ENCODE data around the gene ID2. TPM values are rescaled to one million over a fixed set of nuclear protein-coding genes. Genes with fewer than 3 reads are reported as not detected.

The ID2 gene
- total RNA-seq, 3 donors from 2014 or later = 240 to 305 (median 260) TPM

DNA sequence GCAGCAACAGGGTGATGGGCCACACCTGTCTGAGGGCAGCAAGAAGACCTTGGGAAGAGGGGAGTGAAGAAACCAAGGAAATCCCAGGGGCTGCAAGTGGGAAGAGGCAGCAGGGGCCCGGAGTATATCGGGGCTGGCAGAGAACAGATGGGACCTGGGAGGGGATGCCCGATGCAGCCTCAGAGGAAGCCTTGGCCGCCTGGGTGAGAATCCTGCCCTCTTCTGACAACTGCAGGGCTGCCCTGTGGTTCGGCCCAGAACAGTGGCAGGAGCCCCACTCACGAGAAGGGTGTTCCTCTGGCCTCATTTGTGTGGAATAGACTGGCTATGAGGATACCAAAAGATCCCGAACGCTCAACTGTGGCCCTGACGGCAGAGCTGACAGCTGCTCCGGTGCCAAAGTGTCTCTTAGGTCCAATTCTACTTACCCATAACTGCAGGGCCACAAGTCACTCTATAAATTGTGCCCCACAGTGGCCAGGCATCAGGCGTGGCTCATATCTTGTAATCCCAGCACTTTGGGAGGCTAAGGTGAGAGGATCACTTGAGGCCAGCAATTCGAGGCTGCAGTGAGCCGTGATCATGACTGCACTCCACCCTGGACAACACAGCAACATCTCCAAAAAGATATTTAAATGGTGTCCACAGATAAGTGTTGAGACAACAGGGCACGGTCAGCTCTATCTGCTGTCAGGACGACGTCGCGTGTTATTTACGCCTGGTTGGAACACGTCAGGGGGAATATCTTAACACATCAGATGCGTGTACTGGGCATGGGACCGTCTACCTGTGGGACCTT is 23.6 kb upstream of the ID2 start:
- Histone ChIP-seq H3K4me3 (no peak overlapping the region), H3K4me1 (no peaks in the 10 kb centered on the region), H3K27me3 (no peaks in the 10 kb centered on the region), H3K9me3 (no peaks in the 10 kb centered on the region), H3K36me3 (no peaks in the 10 kb centered on the region), H3K27ac (no peak overlapping the region)
- TF ChIP-seq POLR2A (IDR thresholded peaks at IDR 0.05) (no peak), POLR2AphosphoS5 (IDR thresholded peaks at IDR 0.05) (no peak)
- TF ChIP-seq, protein P1, sequence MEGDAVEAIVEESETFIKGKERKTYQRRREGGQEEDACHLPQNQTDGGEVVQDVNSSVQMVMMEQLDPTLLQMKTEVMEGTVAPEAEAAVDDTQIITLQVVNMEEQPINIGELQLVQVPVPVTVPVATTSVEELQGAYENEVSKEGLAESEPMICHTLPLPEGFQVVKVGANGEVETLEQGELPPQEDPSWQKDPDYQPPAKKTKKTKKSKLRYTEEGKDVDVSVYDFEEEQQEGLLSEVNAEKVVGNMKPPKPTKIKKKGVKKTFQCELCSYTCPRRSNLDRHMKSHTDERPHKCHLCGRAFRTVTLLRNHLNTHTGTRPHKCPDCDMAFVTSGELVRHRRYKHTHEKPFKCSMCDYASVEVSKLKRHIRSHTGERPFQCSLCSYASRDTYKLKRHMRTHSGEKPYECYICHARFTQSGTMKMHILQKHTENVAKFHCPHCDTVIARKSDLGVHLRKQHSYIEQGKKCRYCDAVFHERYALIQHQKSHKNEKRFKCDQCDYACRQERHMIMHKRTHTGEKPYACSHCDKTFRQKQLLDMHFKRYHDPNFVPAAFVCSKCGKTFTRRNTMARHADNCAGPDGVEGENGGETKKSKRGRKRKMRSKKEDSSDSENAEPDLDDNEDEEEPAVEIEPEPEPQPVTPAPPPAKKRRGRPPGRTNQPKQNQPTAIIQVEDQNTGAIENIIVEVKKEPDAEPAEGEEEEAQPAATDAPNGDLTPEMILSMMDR (IDR thresholded peaks at IDR 0.05) = no peak
- no peak for DNase-seq (ENCODE audit: low spot score in 2 of 2)
- intact Hi-C loops (cut with DNase I; ENCODE audit: low total_unique reads) = no loop called here

DNA sequence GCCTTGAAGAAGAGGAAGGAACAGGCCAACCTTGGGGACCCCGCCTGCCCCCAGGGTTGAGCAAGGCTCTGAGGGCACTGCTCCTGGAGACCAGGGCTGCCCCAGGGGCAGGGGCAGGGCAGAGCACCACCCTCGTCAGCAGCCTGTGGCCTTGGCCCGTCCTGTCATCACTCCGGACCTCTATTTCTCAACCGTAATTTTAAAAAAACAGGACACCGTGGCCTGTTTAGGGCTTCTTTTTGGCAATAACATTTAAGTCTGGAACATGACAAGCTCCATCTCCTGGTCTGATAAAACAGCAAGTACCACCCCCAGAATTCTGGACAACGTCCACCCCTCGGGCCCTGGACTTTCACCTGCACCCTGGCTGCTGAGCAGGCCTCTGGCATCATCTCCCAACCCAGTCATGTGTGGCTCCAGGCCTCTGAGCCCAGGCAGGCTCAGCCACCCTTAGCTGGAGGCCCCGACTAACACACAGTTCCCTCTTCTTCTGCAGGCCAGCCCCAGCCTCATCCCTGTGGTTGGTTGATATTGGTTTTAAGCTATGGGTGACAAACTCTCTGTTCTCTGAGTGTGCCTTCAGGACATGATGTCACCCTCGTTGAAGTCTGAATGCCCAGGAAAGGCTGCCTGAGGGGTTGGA is 22.6 kb upstream of the ID2 start:
- Histone ChIP-seq H3K9me3 (no peaks in the 10 kb centered on the region), H3K4me3 (no peak overlapping the region), H3K36me3 (no peaks in the 10 kb centered on the region), H3K27me3 (no peaks in the 10 kb centered on the region), H3K27ac (no peak overlapping the region), H3K4me1 (no peaks in the 10 kb centered on the region)
- DNase-seq (ENCODE audit: low spot score in 2 of 2) = no peak
- TF ChIP-seq POLR2A (IDR thresholded peaks at IDR 0.05) = no peak
- TF ChIP-seq POLR2AphosphoS5 (IDR thresholded peaks at IDR 0.05) = no peak
- TF ChIP-seq, protein P1 (IDR thresholded peaks at IDR 0.05) = no peak
- intact Hi-C loops (cut with DNase I; ENCODE audit: low total_unique reads) = no loop called here

DNA sequence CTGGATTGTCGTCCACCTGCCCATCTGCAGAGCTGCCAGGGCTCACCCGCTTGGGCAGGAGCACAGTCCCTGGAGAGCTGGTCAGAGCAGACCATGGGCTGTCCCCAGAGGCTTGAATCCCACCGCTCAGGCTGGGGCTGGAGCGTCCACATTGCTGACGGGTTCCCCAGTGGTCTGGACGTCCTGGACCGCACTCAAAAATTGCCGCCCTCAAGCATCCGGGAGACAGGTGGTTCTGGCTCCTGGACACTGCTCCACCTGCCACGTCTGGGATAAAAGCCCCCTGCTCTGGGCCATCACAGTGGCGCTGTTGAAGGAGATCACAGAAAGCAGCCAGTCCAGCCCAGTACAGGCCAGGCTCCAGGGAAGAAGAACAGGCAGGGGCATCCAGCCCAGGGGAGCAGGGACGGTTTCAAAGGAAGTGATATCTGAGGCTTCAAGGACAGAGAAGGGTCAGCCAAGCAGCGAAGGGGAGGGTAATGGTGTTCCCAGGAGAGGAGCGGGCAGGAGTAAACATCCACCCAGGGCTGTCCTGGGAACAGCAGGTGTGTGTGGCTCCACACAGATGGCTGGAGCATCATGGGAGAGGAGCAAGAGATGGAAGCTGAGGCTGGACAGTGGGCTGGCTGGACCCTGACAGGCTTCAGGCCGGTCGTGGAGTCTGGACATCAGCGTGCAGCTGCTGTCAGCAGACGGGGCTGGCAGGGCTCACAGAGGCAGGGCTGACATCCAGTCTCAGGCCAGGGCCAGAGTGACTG is 21.9 kb upstream of the ID2 start:
- Histone ChIP-seq H3K4me1 (no peaks in the 10 kb centered on the region), H3K27me3 (no peaks in the 10 kb centered on the region), H3K4me3 (no peak overlapping the region), H3K9me3 (no peaks in the 10 kb centered on the region), H3K27ac (no peak overlapping the region), H3K36me3 (no peaks in the 10 kb centered on the region)
- intact Hi-C loops (cut with DNase I; ENCODE audit: low total_unique reads) = no loop called here
- DNase-seq (ENCODE audit: low spot score in 2 of 2) = no peak
- TF ChIP-seq, protein P1 (IDR thresholded peaks at IDR 0.05) = no peak
- TF ChIP-seq POLR2AphosphoS5 (IDR thresholded peaks at IDR 0.05) (no peak), POLR2A (IDR thresholded peaks at IDR 0.05) (no peak)

DNA sequence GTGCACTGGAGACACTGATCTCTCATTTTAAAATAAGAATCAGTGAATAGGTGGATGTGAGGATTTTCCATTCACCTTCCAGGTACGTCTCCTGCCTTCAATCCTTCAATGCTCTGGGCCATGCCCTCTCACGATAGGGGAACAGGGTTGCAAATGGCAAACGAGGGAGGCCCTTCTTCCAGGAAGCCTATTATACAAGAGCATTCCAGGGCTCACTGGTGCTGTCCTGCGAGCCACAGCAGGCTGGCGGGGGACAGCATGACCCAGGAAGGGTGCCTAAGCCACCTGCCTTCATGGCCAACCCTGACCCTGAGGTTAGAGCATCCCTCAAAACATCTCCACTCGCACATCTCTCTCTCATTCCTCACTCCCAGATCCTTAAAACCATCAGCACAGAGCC is 20.6 kb upstream of the ID2 start:
- H3K27me3 ChIP-seq = no peaks in the 10 kb centered on the region
- H3K27ac ChIP-seq = no peak overlapping the region
- intact Hi-C loops (cut with DNase I; ENCODE audit: low total_unique reads) = no loop called here
- TF ChIP-seq POLR2AphosphoS5 (IDR thresholded peaks at IDR 0.05) (no peak), POLR2A (IDR thresholded peaks at IDR 0.05) (no peak)
- TF ChIP-seq, protein P1 (IDR thresholded peaks at IDR 0.05) = no peak
- H3K4me1 ChIP-seq = no peaks in the 10 kb centered on the region
- no peak overlapping the region for H3K4me3 ChIP-seq
- DNase-seq (ENCODE audit: low spot score in 2 of 2) = no peak
- no peaks in the 10 kb centered on the region for H3K9me3 ChIP-seq
- no peaks in the 10 kb centered on the region for H3K36me3 ChIP-seq

DNA sequence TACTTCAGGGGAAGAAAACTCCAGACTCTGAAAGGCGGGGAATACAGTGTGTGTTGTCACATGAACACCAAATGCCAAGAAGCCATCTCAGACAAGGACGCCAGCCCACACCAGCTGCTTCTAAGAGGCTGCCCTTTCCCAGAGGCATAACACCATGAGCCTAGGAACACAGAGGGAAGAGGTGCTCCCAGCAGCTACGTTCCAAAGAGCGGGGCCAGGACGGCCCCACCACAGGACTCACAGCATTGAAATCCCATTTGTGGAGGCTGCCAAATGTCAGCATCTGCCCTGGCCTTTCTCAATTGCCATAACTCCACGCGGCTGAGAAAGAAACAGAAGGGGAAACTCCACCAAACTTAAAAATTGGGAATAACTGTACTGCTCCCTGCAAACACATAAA is 20.1 kb upstream of the ID2 start:
- no peak overlapping the region for H3K27ac ChIP-seq
- no peak for TF ChIP-seq POLR2AphosphoS5 (IDR thresholded peaks at IDR 0.05)
- TF ChIP-seq, protein P1 (IDR thresholded peaks at IDR 0.05) = no peak
- TF ChIP-seq POLR2A (IDR thresholded peaks at IDR 0.05) = no peak
- intact Hi-C loops (cut with DNase I; ENCODE audit: low total_unique reads) = no loop called here

More for the DNA sequence above, 20.1 kb upstream of the ID2 start:
- Histone ChIP-seq H3K4me1 (no peaks in the 10 kb centered on the region), H3K27me3 (no peaks in the 10 kb centered on the region), H3K36me3 (no peaks in the 10 kb centered on the region), H3K9me3 (no peaks in the 10 kb centered on the region), H3K4me3 (no peak overlapping the region)
- no peak for DNase-seq (ENCODE audit: low spot score in 2 of 2)

All from breast epithelium (tissue), 4 donors.